HepG2 (cell line): Measurements from ENCODE around the gene CYP4B1. TPM values are rescaled to one million over a fixed set of nuclear protein-coding genes. Genes with fewer than 3 reads are reported as not detected.

Experiments used
- ATAC-seq: fragments of 200-7000 bp; cut with Tn5 transposase; 3 replicates; pipeline ENCODE4 v1.9.1; 2020; ENCODE audit warnings: mild to moderate bottlenecking, moderate library complexity
- BruUV-seq: library from RNA; stranded (reverse); fragments of 400-500 nt; replicated peaks from 2 replicates; lab custom pipeline; 2021; lab: Mats Ljungman, UMichigan
- CTCF ChIA-PET: fragments of 300-600 bp; formaldehyde crosslinking; extraction: SDS; loops from one replicate; lab custom pipeline; 2021; ENCODE audit warnings: low total read pairs, inconsistent platforms, low intra/inter-chr PET ratio; lab: Yijun Ruan, JAX
- POLR2A ChIA-PET: fragments of 350-600 bp; sonication (Branson Sonifier 250); formaldehyde crosslinking; loops from one replicate; lab custom pipeline; 2020; ENCODE audit warnings: antibody characterized with exemption, inconsistent platforms; lab: Yijun Ruan, JAX
- DNase-seq: peaks from one replicate; pipeline ENCODE4 v3.0.0-alpha.2; 2015; ENCODE audit warnings: low spot score
- FAIRE-seq: peaks from 3 replicates; lab custom pipeline; 2011; peaks lifted over from hg19 to GRCh38; lab: Jason Lieb, UNC
- H2AFZ ChIP-seq: one replicate; pipeline ENCODE4 v1.6.1; 2011; ENCODE audit warnings: low read length, inconsistent platforms
- H3K27ac ChIP-seq: fragments of 300-600 bp; 3 replicates; pipeline ENCODE4 v1.8.0; 2011; ENCODE audit warnings: mixed run types, mild to moderate bottlenecking, mixed read lengths, low read length, inconsistent platforms; ENCODE audit not compliant: insufficient read depth; ENCODE audit errors: extremely low read length
- H3K27me3 ChIP-seq, 2 experiments: fragments of 200-600 bp in 1 of 2; 2 replicates in 1 of 2; 3 replicates in 1 of 2; pipeline versions ENCODE4 v1.6.0 to v1.8.0; 2011; ENCODE audit warnings: low read length in 2 of 2, mild to moderate bottlenecking in 2 of 2, moderate library complexity in 2 of 2, inconsistent platforms in 1 of 2; ENCODE audit not compliant: insufficient read depth in 2 of 2, control insufficient read depth in 1 of 2
- H3K36me3 ChIP-seq, 2 experiments: fragments of 200-600 bp in 1 of 2; replicated peaks in 1 of 2; 2 replicates in 1 of 2; 3 replicates in 1 of 2; pipeline versions ENCODE4 v1.5.1 to v1.8.0; 2011; ENCODE audit warnings: low read length in 2 of 2, inconsistent platforms in 1 of 2; ENCODE audit not compliant: insufficient read depth in 2 of 2, control insufficient read depth in 1 of 2
- H3K4me1 ChIP-seq: 2 replicates; pipeline ENCODE4 v1.5.1; 2012; ENCODE audit warnings: low read length, inconsistent platforms; ENCODE audit not compliant: insufficient read depth
- H3K4me2 ChIP-seq: 2 replicates; pipeline ENCODE4 v1.6.0; 2011; ENCODE audit warnings: low read depth, low read length, inconsistent platforms
- H3K4me3 ChIP-seq, 3 experiments: fragments of 200-600 bp in 1 of 3; sonication (generic), shearing (Covaris generic) in 1 of 3; replicated peaks in 1 of 3; 2 replicates each; pipeline ENCODE4 v1.5.1; 2011 to 2016; ENCODE audit warnings: low read length in 3 of 3, inconsistent platforms in 2 of 3, low read depth in 2 of 3, mild to moderate bottlenecking in 2 of 3, control low read depth in 1 of 3, mixed read lengths in 1 of 3; ENCODE audit not compliant: insufficient read depth in 1 of 3
- H3K79me2 ChIP-seq: one replicate; pipeline ENCODE4 v1.6.1; 2011; ENCODE audit warnings: low read length, inconsistent platforms; ENCODE audit not compliant: insufficient read depth
- H3K9ac ChIP-seq: 2 replicates; pipeline ENCODE4 v1.6.0; 2011; ENCODE audit warnings: mild to moderate bottlenecking, low read depth, low read length, inconsistent platforms; ENCODE audit not compliant: insufficient read depth
- H3K9me3 ChIP-seq: 2 replicates; pipeline ENCODE4 v1.5.1; 2012; ENCODE audit warnings: mild to moderate bottlenecking, low read length
- H4K20me1 ChIP-seq: 2 replicates; pipeline ENCODE4 v1.6.0; 2011; ENCODE audit warnings: inconsistent platforms, mild to moderate bottlenecking, low read length, moderate library complexity; ENCODE audit not compliant: insufficient read depth
- ATF2 ChIP-seq: sonication (generic); formaldehyde crosslinking; IDR thresholded peaks from 2 replicates; pipeline ENCODE4 v1.4.0; 2020; ENCODE audit warnings: missing genetic modification reagents
- CHD4 ChIP-seq: fragments of 200-600 bp; sonication (generic); IDR thresholded peaks from 2 replicates; pipeline ENCODE4 v1.7.0; 2017; ENCODE audit warnings: mild to moderate bottlenecking, low read length, borderline replicate concordance
- KDM5A ChIP-seq: fragments of 200-600 bp; sonication (generic); IDR thresholded peaks from 2 replicates; pipeline ENCODE4 v1.7.0; 2018; ENCODE audit warnings: antibody characterized with exemption, mild to moderate bottlenecking, low read length, borderline replicate concordance
- NFATC3 ChIP-seq: sonication (generic); formaldehyde crosslinking; IDR thresholded peaks from 2 replicates; pipeline ENCODE4 v1.5.1; 2020; ENCODE audit warnings: mild to moderate bottlenecking, missing genetic modification reagents
- PHF5A ChIP-seq: IDR thresholded peaks from one replicate; pipeline ENCODE4 v1.6.1; 2018; ENCODE audit warnings: low read depth, missing genetic modification reagents; ENCODE audit not compliant: unreplicated experiment
- SOX6 ChIP-seq, 2 experiments: fragments of 450-650 bp in 1 of 2; sonication (generic) in 1 of 2; formaldehyde crosslinking in 1 of 2; IDR thresholded peaks; 2 replicates each; pipeline versions ENCODE4 v1.4.0 to v1.6.1; 2017 to 2020; ENCODE audit warnings: antibody characterized with exemption in 1 of 2, mild to moderate bottlenecking in 1 of 2, missing genetic modification reagents in 1 of 2
- ZBTB34 ChIP-seq: sonication (generic); formaldehyde crosslinking; IDR thresholded peaks from 2 replicates; pipeline ENCODE4 v1.8.0; 2022; ENCODE audit warnings: mild to moderate bottlenecking, missing genetic modification reagents
- ZMYM2 ChIP-seq: sonication (generic); formaldehyde crosslinking; IDR thresholded peaks from 2 replicates; pipeline ENCODE4 v1.8.0; 2022; ENCODE audit warnings: mild to moderate bottlenecking, missing genetic modification reagents
- ZNF260 ChIP-seq: sonication (generic); formaldehyde crosslinking; IDR thresholded peaks from 2 replicates; pipeline ENCODE4 v1.4.0; 2020; ENCODE audit warnings: missing genetic modification reagents, low read depth, mild to moderate bottlenecking, borderline replicate concordance
- ZNF512 ChIP-seq: sonication (generic); formaldehyde crosslinking; IDR thresholded peaks from 2 replicates; pipeline ENCODE4 v1.4.0; 2020; ENCODE audit warnings: mild to moderate bottlenecking, missing genetic modification reagents
- ZNF597 ChIP-seq: sonication (generic); formaldehyde crosslinking; IDR thresholded peaks from 2 replicates; pipeline ENCODE4 v1.5.0; 2020; ENCODE audit warnings: missing genetic modification reagents
- ZNF816 ChIP-seq: sonication (generic); formaldehyde crosslinking; IDR thresholded peaks from 2 replicates; pipeline ENCODE4 v1.8.0; 2022; ENCODE audit warnings: missing genetic modification reagents, mild to moderate bottlenecking, borderline replicate concordance
- WGBS: methylation state at CpG from one replicate; pipeline ENCODE4 v1.1.6; 2017; ENCODE audit warnings: low lambda C conversion rate; 5-methylcytosine and 5-hydroxymethylcytosine counted together
- in situ Hi-C: cut with HindIII; loops from 2 replicates; pipeline ENCODE4 v1.10.0; 2017; ENCODE audit warnings: low pct_unique_long_range_greater_than_20kb; ENCODE audit not compliant: extremely low pct_ligation_motif_present
- intact Hi-C: fragments of 100-400 bp; cut with micrococcal nuclease; formaldehyde crosslinking; loops from one replicate; pipeline ENCODE4 v1.10.0; 2022; ENCODE audit not compliant: unreplicated experiment
- polyA plus RNA-seq, 8 experiments: library from polyadenylated mRNA; depleted of rRNA in 3 of 8; stranded (reverse) in 7 of 8; unstranded in 1 of 8; fragments of >200 nt; fragmentation: Illumina TruSeq in 4 of 8; extraction: Trizol in 4 of 8; gene quantifications; 2 replicates each; pipeline versions ENCODE4 v1.2.1 to v1.2.3, GENCODE V29; 2011 to 2016; ENCODE audit warnings: low read depth in 4 of 8, missing spikeins in 1 of 8, mixed read lengths in 1 of 8; ENCODE audit not compliant: insufficient read depth in 1 of 8
- total RNA-seq, 5 experiments: library from RNA; depleted of rRNA; stranded (reverse); fragments of >200 nt; fragmentation: Illumina TruSeq; extraction: Trizol; gene quantifications; 2 replicates each; pipeline ENCODE4 v1.2.3, GENCODE V29; 2016; ENCODE audit warnings: low read depth in 1 of 5

The CYP4B1 gene
- total and polyA plus RNA-seq, 2 of the 13 experiments (the other 11 are each of a cell fraction or from before 2014, with no cell fraction given) = 0.03 TPM; not detected in 1

GRCh38 chr1:46804926-46805325, 6.1 kb downstream of the CYP4B1 start:
- no TSS peak for BruUV-seq
- no peak for DNase-seq
- no peak overlapping the region for H3K4me2 ChIP-seq
- FAIRE-seq = no peak
- in situ Hi-C loops (no loop called here), intact Hi-C loops (no loop called here)
- no peaks in the 10 kb centered on the region for H3K36me3 ChIP-seq
- no peak overlapping the region for H3K27ac ChIP-seq
- no peaks in the 10 kb centered on the region for H3K9me3 ChIP-seq
- H3K9ac ChIP-seq = no peak overlapping the region
- ChIA-PET POLR2A (no interaction called here), CTCF (no interaction called here)
- H2AFZ ChIP-seq = no peak overlapping the region
- H3K4me1 ChIP-seq = no peaks in the 10 kb centered on the region
- no peaks in the 10 kb centered on the region for H4K20me1 ChIP-seq
- H3K4me3 ChIP-seq = no peak overlapping the region
- ATAC-seq = no peak
- TF ChIP-seq PHF5A = no peak
- TF ChIP-seq ZNF816 (CRISPR knock-in tag) = no peak
- no peak for TF ChIP-seq ZMYM2 (CRISPR knock-in tag)
- TF ChIP-seq ZNF260 = no peak
- no peak for TF ChIP-seq ZNF512
- no peak for TF ChIP-seq SOX6 (IDR thresholded peaks at IDR 0.05)
- TF ChIP-seq SOX6 (CRISPR knock-in tag; IDR thresholded peaks at IDR 0.05) = no peak
- no peak for TF ChIP-seq NFATC3 (CRISPR knock-in tag)
- TF ChIP-seq ZNF597 = no peak
- TF ChIP-seq ATF2 (CRISPR knock-in tag) = no peak
- TF ChIP-seq KDM5A = no peak
- TF ChIP-seq ZBTB34 (CRISPR knock-in tag) = no peak
- TF ChIP-seq CHD4 = no peak
- no peaks in the 10 kb centered on the region; a peak in 1 of 5 replicates for H3K27me3 ChIP-seq
- 36% methylated on average over 1 of the region's 1 CpG for WGBS
- H3K79me2 ChIP-seq = no peaks in the 10 kb centered on the region
